Bronchial epithelial cell (primary cell): ENCODE data around the gene PIK3R6. TPM values are rescaled to one million over a fixed set of nuclear protein-coding genes. Genes with fewer than 3 reads are reported as not detected.

Experiments used
- DNase-seq: peaks from one replicate; pipeline ENCODE4 v3.0.0-alpha.2; 2010; ENCODE audit warnings: low read depth
- FAIRE-seq: peaks from 2 replicates; lab custom pipeline; 2011; peaks lifted over from hg19 to GRCh38; lab: Jason Lieb, UNC
- H3K27me3 ChIP-seq: 2 replicates; pipeline ENCODE4 v1.5.1; 2011; ENCODE audit warnings: low read length; ENCODE audit not compliant: control insufficient read depth, insufficient read depth
- H3K36me3 ChIP-seq: 2 replicates; pipeline ENCODE4 v1.5.1; 2011; ENCODE audit warnings: low read length; ENCODE audit not compliant: control insufficient read depth, insufficient read depth
- H3K4me3 ChIP-seq: 2 replicates; pipeline ENCODE4 v1.5.1; 2011; ENCODE audit warnings: mild to moderate bottlenecking, low read depth, low read length, control low read depth
- CTCF ChIP-seq: IDR thresholded peaks from 2 replicates; pipeline ENCODE4 v1.5.1; 2011; ENCODE audit warnings: mild to moderate bottlenecking, moderate library complexity, low read length, control low read depth, inconsistent platforms; ENCODE audit not compliant: insufficient read depth, severe bottlenecking
- total RNA-seq: library from RNA; depleted of rRNA; stranded (reverse); fragments of >200 nt; gene quantifications from 2 replicates; pipeline ENCODE4 v1.2.1, GENCODE V29; 2014

The PIK3R6 gene
- total RNA-seq, 1 donor from 2014 or later, result not detected

DNA sequence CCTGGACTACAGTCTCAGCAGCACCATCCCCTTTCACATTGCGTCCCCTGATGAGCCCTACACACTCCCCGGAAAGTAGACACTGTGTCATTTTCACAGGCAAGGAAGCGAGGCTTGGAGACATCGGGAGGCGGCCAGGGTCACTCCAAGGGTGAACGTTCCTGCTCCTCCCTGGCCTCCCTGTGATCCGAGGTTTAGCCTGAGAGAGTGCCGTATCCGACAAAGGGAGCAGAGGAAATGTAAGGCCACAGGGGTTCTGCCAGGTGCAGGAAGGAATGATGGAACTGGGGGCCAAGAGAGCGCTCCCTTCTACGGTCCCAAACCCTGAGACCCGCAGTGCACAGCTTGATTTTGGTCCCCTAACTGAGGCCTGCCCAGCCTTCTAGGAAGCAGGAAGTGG, 8.0 kb upstream of the PIK3R6 start:
- no peak for FAIRE-seq

DNA sequence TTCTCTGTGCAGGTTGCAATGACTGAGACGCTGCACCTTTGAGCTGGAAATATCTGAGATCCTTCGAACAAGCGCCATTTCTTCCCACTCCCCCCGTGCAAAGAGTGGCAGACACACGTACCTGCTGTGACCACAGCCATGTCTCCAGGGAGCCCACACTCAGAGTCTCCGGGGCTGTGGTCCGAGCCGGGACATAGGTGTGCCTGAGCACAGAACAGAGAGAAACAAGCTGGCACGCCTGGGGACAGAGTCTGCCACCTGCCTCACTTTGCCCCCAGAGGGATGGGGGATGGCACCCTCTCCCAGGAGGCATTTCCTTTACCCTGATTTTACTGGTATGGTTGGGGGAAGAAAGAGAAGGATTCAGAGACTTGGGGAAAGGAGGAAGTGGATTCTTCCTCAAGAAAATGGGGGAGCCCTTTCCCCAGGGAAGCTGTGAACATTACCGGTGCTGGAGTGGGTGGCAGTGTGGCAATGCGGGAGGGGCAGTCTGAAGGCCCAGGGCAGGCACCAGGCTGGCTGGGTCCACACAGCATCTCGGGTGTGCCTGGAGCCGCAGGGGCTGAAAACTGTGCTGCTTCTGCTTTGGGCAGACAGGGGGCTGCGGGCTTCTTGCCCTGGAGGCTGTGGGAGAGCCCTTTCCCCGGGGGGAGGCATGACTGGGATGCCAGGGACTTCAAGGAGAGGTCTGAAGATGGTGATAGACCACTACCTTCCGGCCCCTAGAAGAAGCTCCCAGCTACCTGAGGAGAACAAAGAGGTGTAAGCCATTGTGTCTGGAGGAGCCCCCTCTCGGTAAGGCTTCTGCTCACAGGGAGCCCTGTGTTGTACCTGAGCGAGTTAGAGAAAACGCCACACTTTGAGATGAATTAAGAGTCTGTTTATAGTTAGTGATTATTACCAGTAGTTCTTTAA, 6.6 kb upstream of the PIK3R6 start:
- Histone ChIP-seq H3K27me3 (peaks cover 2% of the 10 kb centered on the region), H3K4me3 (no peak overlapping the region), H3K36me3 (no peaks in the 10 kb centered on the region)
- DNase-seq (no peak), FAIRE-seq (no peak)
- TF ChIP-seq CTCF, result no peak

More for the DNA sequence above, 8.0 kb upstream of the PIK3R6 start:
- no peak for TF ChIP-seq CTCF
- Histone ChIP-seq H3K4me3 (no peak overlapping the region), H3K27me3 (peaks cover 2% of the 10 kb centered on the region), H3K36me3 (no peaks in the 10 kb centered on the region)
- DNase-seq, result no peak

DNA sequence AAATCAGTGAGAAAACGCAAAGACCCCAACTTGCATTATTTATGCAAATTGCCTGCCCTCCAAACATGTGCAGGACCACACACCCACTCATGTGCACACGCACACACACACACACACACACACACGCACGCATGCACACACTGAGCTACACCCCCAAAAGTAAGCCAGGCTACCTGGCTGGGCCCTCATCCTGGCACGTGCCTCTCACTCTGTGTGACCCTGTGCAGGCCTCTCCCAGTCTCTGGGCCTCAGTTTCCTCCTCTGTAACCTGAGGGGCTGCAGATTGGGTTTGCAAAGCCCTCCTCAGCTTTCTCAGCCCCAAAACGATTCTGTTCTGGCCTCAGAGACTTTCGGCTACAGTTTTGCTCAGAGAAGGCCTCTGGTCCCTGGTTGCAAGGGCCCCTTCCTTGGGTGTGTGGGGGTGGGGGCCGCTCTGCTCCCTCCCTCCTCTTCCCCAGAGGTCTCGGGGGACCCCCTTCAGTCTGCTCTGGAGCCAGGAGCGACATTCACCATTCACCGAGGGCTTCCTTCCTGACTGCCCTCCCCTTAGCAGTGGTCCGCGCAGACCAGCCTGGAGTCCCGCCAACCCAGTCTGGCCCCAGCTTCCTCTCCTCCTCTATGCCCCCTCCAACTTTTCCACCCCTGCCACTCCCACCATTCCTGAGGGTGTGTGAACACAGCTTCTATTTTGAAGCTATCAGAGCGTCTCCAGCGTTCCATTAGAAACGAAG, 5.4 kb upstream of the PIK3R6 start:
- DNase-seq (no peak), FAIRE-seq (no peak)
- H3K4me3 ChIP-seq, result no peak overlapping the region
- no peak for TF ChIP-seq CTCF
- H3K36me3 ChIP-seq, result no peaks in the 10 kb centered on the region
- H3K27me3 ChIP-seq, result peaks cover 2% of the 10 kb centered on the region

DNA sequence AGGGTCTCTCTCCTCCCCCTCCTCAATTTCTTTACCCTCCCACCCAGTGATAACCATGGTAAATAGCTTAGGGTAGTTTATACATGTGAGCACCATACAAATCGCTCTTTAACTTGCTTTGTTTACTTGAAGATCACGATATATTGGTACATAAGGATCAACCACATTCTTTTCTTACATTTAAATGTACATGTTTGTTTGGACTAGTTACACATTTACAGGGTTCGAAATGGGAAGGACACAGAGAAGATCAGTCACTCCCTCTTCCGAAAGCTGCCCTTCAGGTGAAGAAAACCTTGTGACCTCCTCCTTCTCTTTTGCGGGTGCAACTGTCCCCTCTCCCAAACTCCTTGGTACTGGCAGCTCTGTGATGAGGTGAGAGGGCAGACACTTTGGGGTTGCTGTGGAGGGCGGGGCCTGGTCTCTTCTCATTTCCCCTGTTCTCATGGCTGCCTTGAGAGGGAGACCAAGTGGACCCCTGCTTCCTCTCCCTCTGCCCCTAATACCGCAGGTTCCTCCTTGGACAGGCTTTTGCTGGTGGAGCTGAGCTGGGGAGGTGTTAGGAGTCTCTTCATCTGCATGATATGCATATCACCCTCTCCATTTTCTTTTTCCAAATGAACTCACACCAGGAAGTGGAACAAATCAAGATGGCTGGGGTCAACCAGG, 4.7 kb upstream of the PIK3R6 start:
- Histone ChIP-seq H3K36me3 (no peaks in the 10 kb centered on the region), H3K4me3 (no peak overlapping the region), H3K27me3 (peaks cover 2% of the 10 kb centered on the region)
- DNase-seq, result no peak
- FAIRE-seq, result no peak
- TF ChIP-seq CTCF, result no peak

DNA sequence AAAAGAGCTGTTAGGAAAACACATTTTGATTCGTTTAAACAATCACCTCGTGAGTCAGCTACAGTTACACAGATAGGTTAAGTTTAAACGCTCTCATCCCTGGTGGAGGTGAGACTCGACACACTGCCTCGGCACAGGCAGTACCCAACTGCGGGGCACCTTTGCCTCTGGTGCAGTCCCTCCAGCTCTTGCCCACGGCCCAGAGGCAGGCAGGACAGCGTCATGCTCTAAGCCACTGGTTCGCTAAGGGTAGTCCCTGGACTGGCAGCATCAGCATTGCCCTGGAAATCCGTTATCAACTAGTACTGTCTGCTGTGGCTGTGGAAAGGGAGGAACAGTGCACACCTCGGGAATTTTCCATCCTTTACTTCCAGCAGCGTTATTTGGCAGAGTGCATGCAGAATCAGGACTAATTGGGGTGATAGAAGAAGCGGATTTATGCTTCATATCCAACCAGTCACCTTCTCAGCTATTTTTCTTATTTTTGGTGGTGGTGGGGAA, 3.7 kb upstream of the PIK3R6 start:
- Histone ChIP-seq H3K4me3 (no peak overlapping the region), H3K27me3 (peaks cover 2% of the 10 kb centered on the region), H3K36me3 (no peaks in the 10 kb centered on the region)
- no peak for DNase-seq
- peak; percentile 77 for FAIRE-seq
- TF ChIP-seq CTCF, result no peak
